Loucy (cell line): Measurements from ENCODE around the gene EFNB2.

Experiments
- H2AFZ ChIP-seq: fragments of 200-600 bp; sonication (generic); 2 replicates; pipeline ENCODE4 v1.6.0; 2016; ENCODE audit warnings: antibody characterized with exemption, mild to moderate bottlenecking, low read length, moderate library complexity
- H3F3A ChIP-seq: fragments of 200-600 bp; 2 replicates; pipeline ENCODE4 v1.6.0; 2016; ENCODE audit warnings: antibody characterized with exemption, low read depth, mild to moderate bottlenecking
- H3K27me3 ChIP-seq: fragments of 200-600 bp; sonication (generic); 2 replicates; pipeline ENCODE4 v1.6.1; 2014; ENCODE audit warnings: low read length, mild to moderate bottlenecking; ENCODE audit not compliant: insufficient read depth, poor library complexity, severe bottlenecking
- H3K36me3 ChIP-seq: fragments of 200-600 bp; sonication (generic); 2 replicates; pipeline ENCODE4 v1.6.1; 2016; ENCODE audit warnings: low read length; ENCODE audit not compliant: insufficient read depth
- H3K4me1 ChIP-seq: fragments of 200-600 bp; sonication (generic); 2 replicates; pipeline ENCODE4 v1.5.1; 2014; ENCODE audit warnings: low read length, mild to moderate bottlenecking; ENCODE audit not compliant: insufficient read depth, poor library complexity, severe bottlenecking
- H3K4me2 ChIP-seq: fragments of 200-600 bp; sonication (generic); 2 replicates; pipeline ENCODE4 v1.6.0; 2014; ENCODE audit warnings: antibody characterized with exemption, low read length, low read depth, mild to moderate bottlenecking; ENCODE audit not compliant: poor library complexity, severe bottlenecking
- H3K4me3 ChIP-seq: fragments of 200-600 bp; sonication (generic); 2 replicates; pipeline ENCODE4 v1.5.1; 2014; ENCODE audit warnings: low read length, mild to moderate bottlenecking, mixed read lengths; ENCODE audit not compliant: poor library complexity, severe bottlenecking
- H3K79me2 ChIP-seq: fragments of 200-600 bp; sonication (generic); 2 replicates; pipeline ENCODE4 v1.6.1; 2014; ENCODE audit warnings: low read length; ENCODE audit not compliant: insufficient read depth
- H3K9ac ChIP-seq: fragments of 200-600 bp; sonication (generic); 2 replicates; pipeline ENCODE4 v1.6.0; 2014; ENCODE audit warnings: mild to moderate bottlenecking, low read depth, low read length, moderate library complexity; ENCODE audit not compliant: poor library complexity, severe bottlenecking
- H3K9me2 ChIP-seq: fragments of 200-600 bp; sonication (generic); replicated peaks from 2 replicates; pipeline ENCODE4 v1.6.1; 2016; ENCODE audit warnings: low read depth, low read length, mixed read lengths
- H3K9me3 ChIP-seq: fragments of 200-600 bp; sonication (generic); 2 replicates; pipeline ENCODE4 v1.6.1; 2014; ENCODE audit warnings: mild to moderate bottlenecking, antibody characterized with exemption, low read length, low read depth; ENCODE audit not compliant: insufficient read depth
- H4K20me1 ChIP-seq: fragments of 200-600 bp; sonication (generic); 2 replicates; pipeline ENCODE4 v1.6.0; 2014; ENCODE audit warnings: antibody characterized with exemption, low read length, mild to moderate bottlenecking; ENCODE audit not compliant: insufficient read depth, poor library complexity, severe bottlenecking
- CTCF ChIP-seq: fragments of 200-600 bp; sonication (generic); conservative IDR thresholded peaks from 2 replicates; pipeline ENCODE4 v1.5.1; 2014; ENCODE audit warnings: mild to moderate bottlenecking, antibody characterized with exemption, low read length
- EZH2phosphoT487 ChIP-seq: fragments of 200-600 bp; IDR thresholded peaks from 2 replicates; pipeline ENCODE4 v1.6.1; 2018; ENCODE audit warnings: antibody characterized with exemption, mild to moderate bottlenecking, moderate library complexity, borderline replicate concordance

EFNB2 gene

GRCh38 chr13:106506286-106506685 lies 29.2 kb downstream of the EFNB2 start:
- no peak overlapping the region for H2AFZ ChIP-seq
- no peaks in the 10 kb centered on the region for H3K36me3 ChIP-seq
- peaks cover 11% of the 10 kb centered on the region for H3K4me1 ChIP-seq
- no peaks in the 10 kb centered on the region for H3F3A ChIP-seq
- TF ChIP-seq CTCF (no peak), EZH2phosphoT487 (no peak)
- H3K4me3 ChIP-seq, result no peak overlapping the region
- no peaks in the 10 kb centered on the region for H3K79me2 ChIP-seq
- no peaks in the 10 kb centered on the region for H4K20me1 ChIP-seq
- H3K9me2 ChIP-seq, result no peaks in the 10 kb centered on the region
- no peaks in the 10 kb centered on the region for H3K27me3 ChIP-seq
- H3K9me3 ChIP-seq, result no peaks in the 10 kb centered on the region
- no peak overlapping the region for H3K4me2 ChIP-seq
- no peak overlapping the region for H3K9ac ChIP-seq

- Histone ChIP-seq H3K36me3 (no peaks in the 10 kb centered on the region), H3K79me2 (no peaks in the 10 kb centered on the region)
- TF ChIP-seq CTCF, result no peak
- TF ChIP-seq EZH2phosphoT487, result no peak
Observed at GRCh38 chr13:106505732-106506131, 29.7 kb downstream of the EFNB2 start.

GRCh38 chr13:106505295-106505694 lies 30.2 kb downstream of the EFNB2 start:
- Histone ChIP-seq H3K4me3 (no peak overlapping the region), H3K9me2 (no peaks in the 10 kb centered on the region), H3F3A (no peaks in the 10 kb centered on the region), H3K79me2 (no peaks in the 10 kb centered on the region), H3K27me3 (no peaks in the 10 kb centered on the region), H3K36me3 (no peaks in the 10 kb centered on the region), H3K9ac (no peak overlapping the region), H3K4me1 (peaks cover 15% of the 10 kb centered on the region), H3K4me2 (no peak overlapping the region), H2AFZ (no peak overlapping the region), H3K9me3 (no peaks in the 10 kb centered on the region), H4K20me1 (no peaks in the 10 kb centered on the region)
- TF ChIP-seq CTCF, result no peak
- no peak for TF ChIP-seq EZH2phosphoT487

More at GRCh38 chr13:106505732-106506131, 29.7 kb downstream of the EFNB2 start:
- Histone ChIP-seq H3K9me2 (no peaks in the 10 kb centered on the region), H3K27me3 (no peaks in the 10 kb centered on the region), H4K20me1 (no peaks in the 10 kb centered on the region), H3K9ac (no peak overlapping the region), H2AFZ (no peak overlapping the region), H3F3A (no peaks in the 10 kb centered on the region), H3K4me1 (peaks cover 11% of the 10 kb centered on the region), H3K4me3 (no peak overlapping the region), H3K4me2 (no peak overlapping the region), H3K9me3 (no peaks in the 10 kb centered on the region)
